ENCODE data around the gene DRG1.

DNA sequence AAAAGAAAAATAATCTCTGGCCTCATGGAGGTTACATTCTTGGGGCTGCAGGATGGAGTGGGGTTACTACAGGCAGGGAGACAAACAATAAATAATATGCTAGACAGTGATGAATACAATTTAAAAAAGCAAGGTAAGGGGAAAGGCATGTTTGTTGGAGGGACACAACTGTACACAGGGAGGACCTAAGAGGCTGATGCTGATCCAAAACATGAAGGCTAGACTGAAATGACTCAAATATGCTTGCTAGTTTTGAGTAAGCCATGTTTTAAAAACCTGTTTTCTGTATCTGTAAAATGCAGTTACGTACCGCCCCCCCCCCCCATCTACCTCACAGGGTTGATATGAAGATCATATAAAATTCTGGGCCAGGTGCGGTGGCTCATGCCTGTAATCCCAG, 46.2 kb downstream of the DRG1 start:
- TF ChIP-seq ZNF671 (CRISPR knock-in tag; IDR thresholded peaks at IDR 0.05) (no peak), CTCF (IDR thresholded peaks at IDR 0.05) (no peak), ETV6 (CRISPR knock-in tag; IDR thresholded peaks at IDR 0.05) (no peak), ESRRA (CRISPR knock-in tag; IDR thresholded peaks at IDR 0.05; ENCODE audit: borderline replicate concordance) (no peak), GABPB1 (CRISPR knock-in tag; IDR thresholded peaks at IDR 0.05) (no peak), ZNF317 (CRISPR knock-in tag; IDR thresholded peaks at IDR 0.05; ENCODE audit: borderline replicate concordance, low read depth) (no peak)
- TF ChIP-seq, protein P1, sequence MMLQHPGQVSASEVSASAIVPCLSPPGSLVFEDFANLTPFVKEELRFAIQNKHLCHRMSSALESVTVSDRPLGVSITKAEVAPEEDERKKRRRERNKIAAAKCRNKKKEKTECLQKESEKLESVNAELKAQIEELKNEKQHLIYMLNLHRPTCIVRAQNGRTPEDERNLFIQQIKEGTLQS (CRISPR knock-in tag; conservative IDR thresholded peaks at IDR 0.05): no peak
- TF ChIP-seq, protein P2, sequence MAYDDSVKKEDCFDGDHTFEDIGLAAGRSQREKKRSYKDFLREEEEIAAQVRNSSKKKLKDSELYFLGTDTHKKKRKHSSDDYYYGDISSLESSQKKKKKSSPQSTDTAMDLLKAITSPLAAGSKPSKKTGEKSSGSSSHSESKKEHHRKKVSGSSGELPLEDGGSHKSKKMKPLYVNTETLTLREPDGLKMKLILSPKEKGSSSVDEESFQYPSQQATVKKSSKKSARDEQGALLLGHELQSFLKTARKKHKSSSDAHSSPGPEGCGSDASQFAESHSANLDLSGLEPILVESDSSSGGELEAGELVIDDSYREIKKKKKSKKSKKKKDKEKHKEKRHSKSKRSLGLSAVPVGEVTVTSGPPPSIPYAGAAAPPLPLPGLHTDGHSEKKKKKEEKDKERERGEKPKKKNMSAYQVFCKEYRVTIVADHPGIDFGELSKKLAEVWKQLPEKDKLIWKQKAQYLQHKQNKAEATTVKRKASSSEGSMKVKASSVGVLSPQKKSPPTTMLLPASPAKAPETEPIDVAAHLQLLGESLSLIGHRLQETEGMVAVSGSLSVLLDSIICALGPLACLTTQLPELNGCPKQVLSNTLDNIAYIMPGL (CRISPR knock-in tag; IDR thresholded peaks at IDR 0.05): no peak
- TF ChIP-seq, protein P3, sequence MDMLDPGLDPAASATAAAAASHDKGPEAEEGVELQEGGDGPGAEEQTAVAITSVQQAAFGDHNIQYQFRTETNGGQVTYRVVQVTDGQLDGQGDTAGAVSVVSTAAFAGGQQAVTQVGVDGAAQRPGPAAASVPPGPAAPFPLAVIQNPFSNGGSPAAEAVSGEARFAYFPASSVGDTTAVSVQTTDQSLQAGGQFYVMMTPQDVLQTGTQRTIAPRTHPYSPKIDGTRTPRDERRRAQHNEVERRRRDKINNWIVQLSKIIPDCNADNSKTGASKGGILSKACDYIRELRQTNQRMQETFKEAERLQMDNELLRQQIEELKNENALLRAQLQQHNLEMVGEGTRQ (CRISPR knock-in tag; IDR thresholded peaks at IDR 0.05): no peak
